Activated CD4-positive, CD25-positive, alpha-beta regulatory T cell treated with anti-CD3 and anti-CD28 coated beads, Interleukin-2, amount 50 U/mL, for 72 hours (primary cell): Measurements from ENCODE around the gene BRD1.
"Not testable (repeated sequence)": the region's sequence is repeated elsewhere in the genome, so short reads cannot be mapped to it uniquely, and the experiment has no call there.

Experiments
- DNase-seq: peaks from one replicate; pipeline ENCODE4 v3.0.0; 2021

Gene BRD1

DNA sequence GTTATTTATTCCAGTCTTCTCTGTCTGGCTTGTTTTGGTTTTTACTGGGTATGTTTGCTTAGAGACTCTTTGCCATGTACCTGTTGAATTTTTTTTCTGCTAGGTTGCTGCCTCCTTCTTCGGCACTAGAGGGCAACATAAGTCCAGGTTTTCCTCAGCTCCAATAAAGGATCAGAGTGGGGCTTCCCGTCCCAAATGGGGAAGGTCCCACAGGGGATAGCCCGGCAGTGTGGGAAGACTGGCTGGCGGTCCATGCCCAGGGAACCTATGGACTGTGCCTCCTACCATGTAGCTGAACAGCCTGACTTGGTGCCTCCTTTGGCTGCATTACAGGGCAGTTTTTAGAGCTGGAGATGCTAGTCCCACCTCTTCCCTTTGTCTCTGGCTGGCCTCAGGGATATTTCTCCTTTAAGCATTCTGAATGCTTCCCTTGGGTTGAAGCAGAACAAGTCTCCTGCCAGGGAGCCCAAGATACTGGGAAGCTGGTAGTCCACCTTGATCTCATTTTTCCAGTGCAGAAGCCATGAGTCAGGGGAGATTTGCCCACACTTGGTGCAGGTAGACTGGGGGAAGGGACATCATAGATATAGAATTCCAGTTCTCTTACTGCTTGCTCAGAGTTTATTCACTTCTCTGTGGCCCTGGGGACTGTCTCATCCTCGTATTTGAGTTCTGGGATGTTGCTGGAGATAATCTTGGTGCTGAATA is 60.2 kb downstream of the BRD1 start:
- DNase-seq, result peak; percentile 33

DNA sequence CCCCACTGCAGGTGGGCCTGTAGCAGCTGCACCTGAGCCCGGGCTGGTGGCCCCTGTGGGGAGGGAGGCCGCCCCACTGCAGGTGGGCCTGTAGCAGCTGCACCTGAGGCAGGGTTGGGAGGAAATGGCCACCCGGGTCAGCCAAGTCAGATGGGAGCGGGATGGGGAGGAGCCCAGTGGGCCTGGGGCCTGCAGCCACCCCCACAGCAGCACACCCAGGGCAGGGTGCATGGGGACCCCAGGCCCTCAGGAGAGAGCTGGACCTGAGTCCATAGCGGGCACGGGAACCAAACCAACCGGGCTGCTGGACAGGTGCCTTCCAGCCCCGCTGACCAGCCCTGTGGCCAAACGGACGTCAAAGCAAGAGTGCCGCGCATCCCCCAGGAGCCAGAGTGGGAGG is 61.7 kb downstream of the BRD1 start:
- peak; percentile 26 for DNase-seq

DNA sequence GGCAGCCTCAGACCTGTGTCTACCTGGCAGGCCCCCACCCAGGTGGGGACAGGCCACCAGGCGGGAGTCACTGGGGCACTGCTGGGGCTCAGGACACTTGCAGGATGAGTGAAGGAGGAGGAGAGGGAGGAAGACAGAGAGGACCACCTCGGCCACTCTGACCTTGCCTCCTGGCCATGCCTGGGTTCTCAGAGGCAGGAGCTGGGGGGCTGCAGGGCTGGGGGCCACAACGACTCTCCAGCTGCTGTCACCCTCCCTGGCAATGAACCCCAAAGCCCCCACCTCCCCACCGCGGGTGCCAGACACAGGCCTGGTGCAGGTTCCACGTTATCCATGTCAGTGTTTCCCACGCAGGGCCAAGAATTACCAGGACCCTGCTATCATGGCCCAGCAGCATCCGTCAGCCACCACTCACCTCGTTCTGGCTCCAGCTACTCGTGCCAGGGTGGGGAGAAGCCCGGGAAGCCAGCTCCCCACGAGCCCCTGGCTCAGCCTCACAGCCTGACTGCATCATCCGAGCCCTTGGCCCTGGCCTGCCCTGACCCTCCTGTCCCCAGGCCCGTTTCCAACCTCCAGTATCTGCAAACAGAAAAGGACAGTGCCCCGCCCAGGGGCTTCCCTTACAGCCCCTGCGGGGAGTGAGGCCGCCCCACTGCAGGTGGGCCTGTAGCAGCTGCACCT is 62.4 kb downstream of the BRD1 start:
- peak; percentile 24 for DNase-seq

GRCh38 chr22:49764127-49764581 is 63.5 kb downstream of the BRD1 start:
- peak; percentile 22 for DNase-seq

DNA sequence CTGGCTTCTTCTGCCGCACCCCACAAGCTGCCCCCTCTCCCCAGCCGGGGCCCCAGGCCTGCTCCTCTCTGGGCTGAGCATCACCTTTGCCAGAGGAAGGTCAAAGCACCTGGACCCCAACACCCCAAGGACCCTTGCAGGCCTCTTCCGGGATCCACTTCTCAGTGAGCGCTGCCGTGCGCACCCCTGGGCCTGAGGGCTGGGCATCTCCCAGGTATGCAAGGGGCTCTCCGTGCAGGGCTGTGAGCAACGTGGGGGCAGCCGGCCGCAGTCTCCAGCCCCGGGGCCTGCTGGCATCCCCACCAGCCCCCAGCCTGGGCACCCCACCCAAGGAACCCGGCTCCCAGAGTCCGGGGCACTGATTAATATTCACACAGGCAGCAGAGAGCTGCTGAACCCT is 64.0 kb downstream of the BRD1 start:
- peak; percentile 26 for DNase-seq

DNA sequence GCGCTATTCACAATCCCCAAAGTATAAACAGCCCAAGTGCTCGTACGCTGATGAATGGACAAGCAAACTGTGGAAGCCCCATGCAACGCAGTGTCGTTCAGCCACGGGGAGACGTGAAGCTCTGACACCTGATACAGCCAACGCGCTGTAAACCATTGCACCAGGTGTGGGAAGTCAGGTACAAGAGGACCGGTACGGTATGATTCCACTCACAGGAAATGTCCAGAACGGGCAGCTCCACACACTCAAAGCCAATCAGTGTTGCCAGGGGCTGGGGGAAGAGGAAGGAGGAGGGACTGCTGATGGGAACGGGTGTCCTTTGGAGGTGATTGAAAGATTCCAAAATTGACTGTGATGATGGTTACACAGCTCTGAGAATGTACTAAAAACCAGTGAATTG is 64.5 kb downstream of the BRD1 start:
- no peak for DNase-seq

- not testable (repeated sequence) for DNase-seq
Observed at GRCh38 chr22:49762571-49762970, 65.1 kb downstream of the BRD1 start.

GRCh38 chr22:49761836-49762235 is 65.8 kb downstream of the BRD1 start:
- no peak for DNase-seq

- DNase-seq, result peak; percentile 30
Observed at GRCh38 chr22:49760630-49761571, 66.8 kb downstream of the BRD1 start.

GRCh38 chr22:49760280-49760629 is 67.4 kb downstream of the BRD1 start:
- DNase-seq, result no peak

DNA sequence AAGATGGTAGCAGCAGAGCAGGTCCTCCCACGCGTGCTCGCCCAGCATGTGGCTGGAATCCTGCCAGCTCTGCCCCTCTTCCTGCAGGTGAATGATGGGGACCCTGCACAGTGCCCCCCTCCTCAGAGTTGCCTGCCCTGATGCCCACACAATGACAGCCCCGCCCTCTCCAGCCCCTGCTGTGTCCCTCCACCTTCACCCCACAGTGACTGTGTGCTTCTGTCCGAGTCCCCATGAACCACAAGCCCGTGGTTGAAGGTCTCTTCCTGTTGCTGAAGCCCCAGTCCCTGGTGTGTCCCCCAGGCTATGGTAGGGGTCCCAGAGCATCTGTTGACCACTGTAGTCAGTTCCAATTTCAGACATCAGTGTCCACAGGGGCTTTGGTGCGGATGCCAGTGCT is 71.0 kb downstream of the BRD1 start:
- no peak for DNase-seq

GRCh38 chr22:49756201-49756600 is 71.5 kb downstream of the BRD1 start:
- no peak for DNase-seq

DNA sequence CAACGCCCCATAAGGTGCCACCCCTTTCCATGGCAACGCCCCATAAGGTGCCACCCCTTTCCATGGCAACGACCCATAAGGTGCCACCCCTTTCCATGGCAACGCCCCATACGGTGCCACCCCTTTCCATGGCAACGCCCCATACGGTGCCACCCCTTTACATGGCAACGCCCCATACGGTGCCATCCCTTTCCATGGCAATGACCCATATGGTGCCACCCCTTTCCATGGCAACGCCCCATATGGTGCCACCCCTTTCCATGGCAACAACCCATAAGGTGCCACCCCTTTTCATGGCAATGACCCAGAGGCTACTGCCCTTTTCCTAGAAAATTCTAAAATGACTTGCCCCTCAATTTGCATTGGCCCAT is 72.1 kb downstream of the BRD1 start:
- DNase-seq, result no peak

DNA sequence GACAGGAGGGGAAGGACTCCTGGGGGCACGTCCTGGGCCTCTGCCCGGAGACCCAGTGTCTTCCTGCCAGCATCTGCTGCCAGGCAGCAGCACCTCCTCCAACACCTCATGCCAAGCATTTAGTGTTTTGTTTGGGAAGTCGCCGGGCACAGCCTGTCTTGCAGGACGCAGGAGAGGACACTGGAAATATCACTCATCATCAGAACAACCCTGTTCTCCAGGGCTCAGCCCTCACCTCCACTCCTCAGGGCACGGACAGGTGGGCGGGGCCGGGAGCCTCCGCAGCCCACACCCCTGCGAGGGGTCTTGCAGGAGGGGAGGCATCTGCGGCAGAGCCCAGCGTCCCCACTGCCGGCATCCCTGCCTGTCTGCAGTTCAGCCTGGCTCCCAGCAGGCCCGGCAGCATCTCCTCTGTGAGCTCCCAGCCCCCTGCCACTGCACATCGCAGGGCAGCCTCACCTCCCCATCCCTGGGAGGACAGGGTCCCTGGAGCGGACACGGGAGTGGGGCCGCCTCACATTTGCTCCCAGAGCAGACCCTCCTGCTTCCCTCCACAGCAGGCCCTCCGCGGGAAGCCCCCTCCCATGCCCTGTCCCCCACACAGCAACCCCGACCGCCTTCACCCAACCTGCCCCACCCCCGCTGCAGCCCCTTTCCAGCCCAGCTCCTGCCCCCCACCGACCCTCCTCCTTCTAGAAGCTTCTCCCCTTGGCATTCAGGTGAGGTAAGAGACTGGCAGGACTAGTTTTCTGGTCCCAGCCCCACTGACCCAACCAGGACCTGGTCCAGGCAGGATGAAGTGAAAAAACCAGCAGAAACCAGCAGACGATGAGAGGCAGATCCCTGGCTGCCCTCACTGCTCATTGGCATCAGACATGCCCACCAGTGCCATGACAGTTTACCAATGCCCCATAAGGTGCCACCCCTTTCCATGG is 72.7 kb downstream of the BRD1 start:
- no peak for DNase-seq

- DNase-seq, result peak; percentile 24
Observed at GRCh38 chr22:49753961-49754695, 73.5 kb downstream of the BRD1 start.

- no peak for DNase-seq
Observed at GRCh38 chr22:49753276-49753890, 74.3 kb downstream of the BRD1 start.

DNA sequence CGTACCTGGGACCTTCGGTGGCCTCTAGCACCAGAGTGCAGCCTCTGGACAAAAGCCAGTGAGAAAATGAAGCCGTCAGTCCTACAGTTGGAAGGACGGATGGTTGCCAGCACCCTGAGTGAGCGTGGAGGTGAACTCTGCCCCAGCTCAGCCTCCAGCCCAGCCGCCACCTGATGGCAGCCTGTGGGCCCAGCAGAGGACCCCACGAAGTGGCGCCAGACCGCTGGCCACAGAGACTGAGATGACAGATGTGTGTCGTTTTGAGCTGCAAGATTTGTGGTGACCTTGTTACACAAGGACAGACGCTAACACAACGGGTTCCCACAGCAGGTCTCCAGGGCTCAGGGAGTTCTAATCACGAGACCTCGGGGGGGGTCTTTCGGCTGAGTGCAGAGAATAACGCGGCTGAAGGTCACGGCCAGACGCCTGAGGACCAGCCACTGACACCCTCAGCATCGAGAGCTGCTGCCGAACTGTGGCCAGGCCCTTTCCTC is 75.0 kb downstream of the BRD1 start:
- DNase-seq, result no peak

GRCh38 chr22:49751966-49752597 is 75.6 kb downstream of the BRD1 start:
- DNase-seq, result no peak

- DNase-seq, result no peak
Observed at GRCh38 chr22:49751318-49751965, 76.2 kb downstream of the BRD1 start.
